K562 (cell line): ENCODE measurements around the gene YY1AP1. TPM values are rescaled to one million over a fixed set of nuclear protein-coding genes. Genes with fewer than 3 reads are reported as not detected.
"Not testable (repeated sequence)": the region's sequence is repeated elsewhere in the genome, so short reads cannot be mapped to it uniquely, and the experiment has no call there.

ENCODE experiments used
- ATAC-seq: fragments of 200-7000 bp; cut with Tn5 transposase; 3 replicates; pipeline ENCODE4 v1.9.1; 2020; ENCODE audit warnings: moderate library complexity
- BruUV-seq: library from RNA; stranded (reverse); fragments of 400-500 nt; replicated peaks from 2 replicates; lab custom pipeline; 2021; lab: Mats Ljungman, UMichigan
- CTCF ChIA-PET: fragments of 300-600 bp; formaldehyde crosslinking; extraction: SDS; loops from one replicate; lab custom pipeline; 2021; ENCODE audit warnings: low intra/inter-chr PET ratio; lab: Yijun Ruan, JAX
- POLR2A ChIA-PET: fragments of 300-600, 350-650 bp; sonication (Branson Sonifier 250); formaldehyde crosslinking; extraction: SDS; loops from one replicate; lab custom pipeline; 2021; ENCODE audit warnings: antibody characterized with exemption, inconsistent platforms; lab: Yijun Ruan, JAX
- DNase-seq, 4 experiments: peaks; one replicate each; pipeline versions ENCODE4 v3.0.0 to v3.0.0-alpha.2; 2011 to 2018; ENCODE audit warnings: low spot score in 3 of 4, mixed read lengths in 3 of 4; ENCODE audit errors: extremely low read depth in 1 of 4
- FAIRE-seq: peaks from 2 replicates; lab custom pipeline; 2011; peaks lifted over from hg19 to GRCh38; lab: Jason Lieb, UNC
- H2AFZ ChIP-seq: 2 replicates; pipeline ENCODE4 v1.6.0; 2011; ENCODE audit warnings: low read depth, low read length, control low read depth, inconsistent platforms
- H3K27ac ChIP-seq: fragments of 200-600 bp; 3 replicates; pipeline ENCODE4 v1.8.0; 2011; ENCODE audit warnings: low read depth, mild to moderate bottlenecking, control low read depth, inconsistent platforms, low read length, moderate library complexity, mixed read lengths; ENCODE audit errors: extremely low read depth
- H3K27me3 ChIP-seq, 2 experiments: fragments of 300-600 bp in 1 of 2; 2 replicates in 1 of 2; 3 replicates in 1 of 2; pipeline versions ENCODE4 v1.6.0 to v1.8.0; 2011; ENCODE audit warnings: inconsistent platforms in 2 of 2, low read length in 2 of 2, mild to moderate bottlenecking in 1 of 2, mixed read lengths in 1 of 2, moderate library complexity in 1 of 2; ENCODE audit not compliant: control insufficient read depth in 2 of 2, insufficient read depth in 2 of 2
- H3K36me3 ChIP-seq: fragments of 300-600 bp; 3 replicates; pipeline ENCODE4 v1.8.0; 2011; ENCODE audit warnings: mild to moderate bottlenecking, low read length, inconsistent platforms; ENCODE audit not compliant: control insufficient read depth, insufficient read depth
- H3K4me1 ChIP-seq, 2 experiments: fragments of 200-600 bp in 1 of 2; replicated peaks in 1 of 2; 2 replicates in 1 of 2; 3 replicates in 1 of 2; pipeline versions ENCODE4 v1.5.1 to v1.8.0; 2011; ENCODE audit warnings: inconsistent platforms in 2 of 2, low read length in 2 of 2, mild to moderate bottlenecking in 1 of 2, mixed read lengths in 1 of 2, moderate library complexity in 1 of 2; ENCODE audit not compliant: control insufficient read depth in 2 of 2, insufficient read depth in 2 of 2
- H3K4me2 ChIP-seq: 2 replicates; pipeline ENCODE4 v1.6.1; 2011; ENCODE audit warnings: low read length, control low read depth, inconsistent platforms, mixed read lengths; ENCODE audit not compliant: insufficient read depth
- H3K4me3 ChIP-seq: fragments of 200-600 bp; sonication (generic), shearing (Covaris generic); 2 replicates; pipeline ENCODE4 v1.5.1; 2016; ENCODE audit warnings: control low read depth, inconsistent platforms
- H3K79me2 ChIP-seq: fragments of 200-600 bp; 3 replicates; pipeline ENCODE4 v1.8.0; 2011; ENCODE audit warnings: low read length, inconsistent platforms; ENCODE audit not compliant: control insufficient read depth, insufficient read depth
- H3K9ac ChIP-seq, 2 experiments: 2 replicates each; pipeline versions ENCODE4 v1.6.0 to v1.6.1; 2011; ENCODE audit warnings: low read depth in 2 of 2, low read length in 2 of 2, control low read depth in 1 of 2, inconsistent platforms in 1 of 2, mild to moderate bottlenecking in 1 of 2, mixed read lengths in 1 of 2; ENCODE audit not compliant: insufficient read depth in 1 of 2
- H3K9me1 ChIP-seq: one replicate; pipeline ENCODE4 v1.6.0; 2011; ENCODE audit warnings: inconsistent platforms, mild to moderate bottlenecking, low read length, moderate library complexity; ENCODE audit not compliant: control insufficient read depth, insufficient read depth
- H3K9me3 ChIP-seq: replicated peaks from 2 replicates; pipeline ENCODE4 v1.5.1; 2011; ENCODE audit warnings: low read depth, low read length, inconsistent platforms; ENCODE audit not compliant: control insufficient read depth, insufficient read depth
- H4K20me1 ChIP-seq: replicated peaks from 2 replicates; pipeline ENCODE4 v1.6.1; 2011; ENCODE audit warnings: low read length, inconsistent platforms, mixed read lengths; ENCODE audit not compliant: control insufficient read depth, insufficient read depth
- FOXK1 ChIP-seq: sonication (generic); formaldehyde crosslinking; IDR thresholded peaks from 2 replicates; pipeline ENCODE4 v1.8.0; 2022; ENCODE audit warnings: missing genetic modification reagents, mild to moderate bottlenecking, borderline replicate concordance
- NCOA4 ChIP-seq: fragments of 450-650 bp; IDR thresholded peaks from 2 replicates; pipeline ENCODE4 v1.6.1; 2018; ENCODE audit warnings: mild to moderate bottlenecking; ENCODE audit not compliant: partially characterized antibody
- ZNF780A ChIP-seq: fragments of 250-450 bp; sonication (Bioruptor Pico); IDR thresholded peaks from 2 replicates; pipeline ENCODE4 v1.5.0; 2021; ENCODE audit warnings: mild to moderate bottlenecking
- ZSCAN29 ChIP-seq: fragments of 450-650 bp; IDR thresholded peaks from 2 replicates; pipeline ENCODE4 v1.6.1; 2017
- WGBS: fragments of 100-300 bp; shearing (Covaris generic); methylation state at CpG from one replicate; pipeline ENCODE4 v1.1.6; 2016; ENCODE audit warnings: low coverage, mixed read lengths; ENCODE audit not compliant: insufficient coverage; ENCODE audit errors: missing lambda C conversion rate; 5-methylcytosine and 5-hydroxymethylcytosine counted together
- in situ Hi-C: fragments of 300-500 bp; cut with MboI; formaldehyde crosslinking; loops from 4 replicates; pipeline ENCODE4 v1.15.0; 2018; ENCODE audit warnings: inconsistent platforms, mixed read lengths
- intact Hi-C: fragments of 100-400 bp; cut with micrococcal nuclease; formaldehyde crosslinking; loops from 2 replicates; pipeline ENCODE4 v1.14.2; 2022
- polyA plus RNA-seq, 8 experiments: library from polyadenylated mRNA; depleted of rRNA in 4 of 8; stranded (reverse) in 5 of 8; unstranded in 3 of 8; fragments of >200 nt; fragmentation: Nextera tagmentation in 2 of 8; fragmentation: Illumina TruSeq in 1 of 8; extraction: Ambion mirVana in 2 of 8; extraction: Trizol in 1 of 8; gene quantifications; 2 replicates each; pipeline versions ENCODE4 v1.2.1 to v1.2.3, GENCODE V29; 2011 to 2014; ENCODE audit warnings: inconsistent platforms in 1 of 8, missing spikeins in 1 of 8
- total RNA-seq, 7 experiments: library from RNA; depleted of rRNA in 6 of 7; stranded (reverse); fragments of >200 nt in 6 of 7; fragmentation: Illumina TruSeq in 2 of 7; extraction: Trizol in 2 of 7; gene quantifications; 2 replicates each; pipeline versions ENCODE4 v1.2.1 to v1.2.3, GENCODE V29; 2011 to 2021; ENCODE audit warnings: low replicate concordance in 1 of 7
- TF ChIP-seq, protein P1 (sequence below): fragments of 450-650 bp; conservative IDR thresholded peaks from 2 replicates; pipeline ENCODE4 v1.6.1; 2016; ENCODE audit warnings: missing genetic modification characterization, low read depth, mild to moderate bottlenecking, control low read depth, missing compliant biosample characterization
- TF ChIP-seq, protein P2 (sequence below): fragments of 450-650 bp; IDR thresholded peaks from 2 replicates; pipeline ENCODE4 v1.6.1; 2016; ENCODE audit warnings: borderline replicate concordance

The YY1AP1 gene
- total and polyA plus RNA-seq, 9 of the 15 experiments (the other 6 are each of a cell fraction or from before 2014, with no cell fraction given) = 18.4 to 90.7 (median 42.9) TPM

DNA sequence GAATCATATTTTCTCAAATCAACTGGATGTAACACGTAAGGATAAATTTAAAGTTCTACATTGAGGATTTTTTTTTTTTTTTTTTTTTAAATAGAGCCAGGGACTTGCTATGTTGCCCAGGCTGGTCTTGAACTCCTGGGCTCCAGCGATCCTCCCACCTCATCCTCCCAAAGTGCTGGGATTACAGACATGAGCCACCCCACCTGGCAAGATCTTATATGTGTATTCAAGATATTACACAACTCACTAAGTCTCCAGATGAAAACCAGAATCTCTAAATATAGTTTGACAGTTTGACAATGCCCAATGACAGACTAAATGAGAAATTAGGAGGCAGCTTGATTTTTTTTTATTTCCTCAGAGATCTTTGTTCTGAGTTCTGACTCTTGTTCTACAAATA is 6.8 kb downstream of the YY1AP1 start (continued):
- TF ChIP-seq, protein P1, sequence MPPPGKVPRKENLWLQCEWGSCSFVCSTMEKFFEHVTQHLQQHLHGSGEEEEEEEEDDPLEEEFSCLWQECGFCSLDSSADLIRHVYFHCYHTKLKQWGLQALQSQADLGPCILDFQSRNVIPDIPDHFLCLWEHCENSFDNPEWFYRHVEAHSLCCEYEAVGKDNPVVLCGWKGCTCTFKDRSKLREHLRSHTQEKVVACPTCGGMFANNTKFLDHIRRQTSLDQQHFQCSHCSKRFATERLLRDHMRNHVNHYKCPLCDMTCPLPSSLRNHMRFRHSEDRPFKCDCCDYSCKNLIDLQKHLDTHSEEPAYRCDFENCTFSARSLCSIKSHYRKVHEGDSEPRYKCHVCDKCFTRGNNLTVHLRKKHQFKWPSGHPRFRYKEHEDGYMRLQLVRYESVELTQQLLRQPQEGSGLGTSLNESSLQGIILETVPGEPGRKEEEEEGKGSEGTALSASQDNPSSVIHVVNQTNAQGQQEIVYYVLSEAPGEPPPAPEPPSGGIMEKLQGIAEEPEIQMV (tag) = no peak
- no peak for TF ChIP-seq ZNF780A (CRISPR knock-in tag)
- TF ChIP-seq, protein P2, sequence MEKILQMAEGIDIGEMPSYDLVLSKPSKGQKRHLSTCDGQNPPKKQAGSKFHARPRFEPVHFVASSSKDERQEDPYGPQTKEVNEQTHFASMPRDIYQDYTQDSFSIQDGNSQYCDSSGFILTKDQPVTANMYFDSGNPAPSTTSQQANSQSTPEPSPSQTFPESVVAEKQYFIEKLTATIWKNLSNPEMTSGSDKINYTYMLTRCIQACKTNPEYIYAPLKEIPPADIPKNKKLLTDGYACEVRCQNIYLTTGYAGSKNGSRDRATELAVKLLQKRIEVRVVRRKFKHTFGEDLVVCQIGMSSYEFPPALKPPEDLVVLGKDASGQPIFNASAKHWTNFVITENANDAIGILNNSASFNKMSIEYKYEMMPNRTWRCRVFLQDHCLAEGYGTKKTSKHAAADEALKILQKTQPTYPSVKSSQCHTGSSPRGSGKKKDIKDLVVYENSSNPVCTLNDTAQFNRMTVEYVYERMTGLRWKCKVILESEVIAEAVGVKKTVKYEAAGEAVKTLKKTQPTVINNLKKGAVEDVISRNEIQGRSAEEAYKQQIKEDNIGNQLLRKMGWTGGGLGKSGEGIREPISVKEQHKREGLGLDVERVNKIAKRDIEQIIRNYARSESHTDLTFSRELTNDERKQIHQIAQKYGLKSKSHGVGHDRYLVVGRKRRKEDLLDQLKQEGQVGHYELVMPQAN = no peak
- no peak for TF ChIP-seq NCOA4

DNA sequence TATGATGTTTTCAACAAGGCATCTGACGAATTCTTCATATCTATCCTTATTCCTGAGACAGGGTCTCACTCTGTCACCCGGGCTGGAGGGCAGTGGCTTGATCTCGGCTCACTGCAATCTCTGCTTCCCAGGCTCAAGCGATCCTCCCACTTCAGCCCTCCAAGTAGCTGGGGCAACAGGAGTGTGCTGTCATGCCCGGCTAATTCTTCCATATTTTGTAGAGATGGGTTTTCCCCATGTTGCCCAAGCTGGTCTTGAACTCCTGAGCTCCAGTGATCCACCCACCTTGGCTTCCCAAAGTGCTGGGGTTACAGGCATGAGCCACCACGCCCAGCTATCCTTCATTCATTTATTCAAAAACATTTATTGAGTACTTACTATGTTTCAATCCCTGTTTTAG is 8.0 kb downstream of the YY1AP1 start:
- Histone ChIP-seq H2AFZ (no peak overlapping the region), H3K27ac (no peak overlapping the region), H3K4me1 (no peaks in the 10 kb centered on the region; a peak in 1 of 5 replicates), H3K36me3 (peaks cover 76% of the 10 kb centered on the region), H3K79me2 (peaks cover 58% of the 10 kb centered on the region), H3K27me3 (no peaks in the 10 kb centered on the region), H3K4me2 (no peak overlapping the region), H3K9ac (no peak overlapping the region), H4K20me1 (no peaks in the 10 kb centered on the region; the same call in 1 of the 2 replicates), H3K9me3 (no peaks in the 10 kb centered on the region), H3K9me1 (no peaks in the 10 kb centered on the region), H3K4me3 (no peak overlapping the region)
- in situ Hi-C loops = no loop called here
- DNase-seq = no peak
- no peak for ATAC-seq
- 87% methylated on average over 6 of the region's 6 CpGs for WGBS
- no TSS peak for BruUV-seq
- TF ChIP-seq ZSCAN29 (no peak), FOXK1 (no peak)
- no peak for FAIRE-seq
- intact Hi-C loops = no loop called here
- ChIA-PET CTCF (no interaction called here), POLR2A (interaction anchor here (1.0 to 1.3 kb wide), 3 partner anchors 10 to 64 kb away, joined by 3 to 5 read pairs (median 4); no protein-coding TSS in a partner anchor)

DNA sequence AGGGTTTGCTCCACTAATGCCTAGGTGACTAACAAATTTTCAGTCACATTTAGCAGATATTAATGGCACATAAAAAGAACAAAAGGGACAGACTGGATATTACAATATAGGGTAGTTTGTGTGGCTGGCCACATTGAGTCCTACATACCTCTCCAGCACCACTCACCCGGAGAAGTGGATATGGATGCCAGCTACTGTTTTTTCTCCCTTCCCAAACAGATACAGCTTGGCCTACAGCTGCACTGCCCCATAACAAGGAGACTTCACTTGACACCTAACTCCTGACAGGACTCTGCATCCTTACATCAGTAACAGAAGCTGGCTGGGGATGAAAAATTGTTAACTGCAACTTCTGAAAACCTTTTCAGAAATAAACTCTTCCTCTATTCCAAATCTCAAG is 9.6 kb downstream of the YY1AP1 start:
- FAIRE-seq, H2AFZ ChIP-seq, H3K4me3 ChIP-seq, H3K27me3 ChIP-seq, H3K9me3 ChIP-seq, H4K20me1 ChIP-seq, DNase-seq, H3K9me1 ChIP-seq, in situ Hi-C loops, H3K4me1 ChIP-seq, H3K4me2 ChIP-seq, H3K27ac ChIP-seq, H3K9ac ChIP-seq, ATAC-seq, CTCF ChIA-PET, BruUV-seq: not testable (repeated sequence)
- intact Hi-C loops = loop anchor here (5.0 kb wide), 1 partner anchor 48 kb away; no protein-coding TSS in a partner anchor
- Histone ChIP-seq H3K79me2 (peaks cover 43% of the 10 kb centered on the region), H3K36me3 (peaks cover 88% of the 10 kb centered on the region)
- POLR2A ChIA-PET = interaction anchor here (1.0 to 1.4 kb wide), 2 partner anchors 11 to 12 kb away, joined by 3 to 4 read pairs; no protein-coding TSS in a partner anchor
- 100% methylated on average over 1 of the region's 1 CpG for WGBS
